Stomach (tissue), 4 donors: ENCODE measurements around the gene PTPRG.

Source experiments
- CTCF ChIP-seq, 7 experiments: fragments of 450-650 bp in 4 of 7; fragments of 200-600 bp in 3 of 7; sonication (generic) in 3 of 7; IDR thresholded peaks; one replicate each; pipeline ENCODE4 v1.5.1; 2016 to 2019; ENCODE audit warnings: antibody characterized with exemption in 7 of 7, control low read depth in 2 of 7, mild to moderate bottlenecking in 1 of 7
- POLR2A ChIP-seq, 4 donors: fragments of 450-650 bp; IDR thresholded peaks; one replicate each; pipeline ENCODE4 v1.6.1; 2016; ENCODE audit warnings: antibody characterized with exemption in 4 of 4, control low read depth in 2 of 4, mild to moderate bottlenecking in 1 of 4, moderate library complexity in 1 of 4
- POLR2AphosphoS5 ChIP-seq, 3 donors: sonication (generic); formaldehyde crosslinking; IDR thresholded peaks; one replicate each; pipeline ENCODE4 v1.6.1; 2016; ENCODE audit warnings: antibody characterized with exemption in 3 of 3

GRCh38 chr3:62261121-62261520 is 699.8 kb downstream of the PTPRG start:
- no peak for TF ChIP-seq POLR2A (IDR thresholded peaks at IDR 0.05)
- no peak for TF ChIP-seq CTCF (IDR thresholded peaks at IDR 0.05)
- TF ChIP-seq POLR2AphosphoS5 (IDR thresholded peaks at IDR 0.05): no peak
